GM12878 (cell line): ENCODE measurements around the gene MYLK3. TPM values are rescaled to one million over a fixed set of nuclear protein-coding genes. Genes with fewer than 3 reads are reported as not detected.

Experiments used
- ATAC-seq: fragments of 200-7000 bp; cut with Tn5 transposase; 3 replicates; pipeline ENCODE4 v1.9.1; 2020; ENCODE audit warnings: mild to moderate bottlenecking, moderate library complexity
- BruUV-seq: library from RNA; stranded (reverse); fragments of 400-500 nt; replicated peaks from 2 replicates; lab custom pipeline; 2021; lab: Mats Ljungman, UMichigan
- CTCF ChIA-PET: fragments of 300-600 bp; sonication (Branson Sonifier 250); formaldehyde crosslinking; extraction: SDS; loops from one replicate; lab custom pipeline; 2021; ENCODE audit warnings: inconsistent platforms; lab: Yijun Ruan, JAX
- POLR2A ChIA-PET: fragments of 350-600 bp; formaldehyde crosslinking; extraction: SDS; loops from one replicate; lab custom pipeline; 2021; ENCODE audit warnings: inconsistent platforms; lab: Charles Lee
- RAD21 ChIA-PET: fragments of 300-600 bp; sonication (Branson Sonifier 250); formaldehyde crosslinking; loops from one replicate; lab custom pipeline; 2023; ENCODE audit warnings: antibody characterized with exemption; ENCODE audit not compliant: unreplicated experiment; lab: Charles Lee
- SMC1A ChIA-PET: fragments of 300-600 bp; sonication (Branson Sonifier 250); formaldehyde crosslinking; loops from one replicate; lab custom pipeline; 2023; ENCODE audit not compliant: unreplicated experiment, uncharacterized antibody; lab: Charles Lee
- DNase-seq: peaks from one replicate; pipeline ENCODE4 v3.0.0-alpha.2; 2011; ENCODE audit warnings: low read depth, low spot score
- FAIRE-seq: peaks from 3 replicates; lab custom pipeline; 2011; peaks lifted over from hg19 to GRCh38; lab: Jason Lieb, UNC
- H2AFZ ChIP-seq: 2 replicates; pipeline ENCODE4 v1.6.0; 2011; ENCODE audit warnings: low read depth, low read length, control low read depth; ENCODE audit not compliant: control insufficient read depth
- H3K27ac ChIP-seq: 2 replicates; pipeline ENCODE4 v1.5.1; 2011; ENCODE audit warnings: control low read depth; ENCODE audit not compliant: control insufficient read depth, insufficient read depth
- H3K27me3 ChIP-seq, 2 experiments: replicated peaks in 1 of 2; 2 replicates each; pipeline versions ENCODE4 v1.6.0 to v1.6.1; 2011; ENCODE audit warnings: low read length in 1 of 2; ENCODE audit not compliant: control insufficient read depth in 2 of 2, insufficient read depth in 2 of 2
- H3K36me3 ChIP-seq, 2 experiments: 2 replicates each; pipeline ENCODE4 v1.5.1; 2011; ENCODE audit warnings: low read length in 1 of 2; ENCODE audit not compliant: control insufficient read depth in 2 of 2, insufficient read depth in 2 of 2
- H3K4me1 ChIP-seq: 2 replicates; pipeline ENCODE4 v1.6.1; 2011; ENCODE audit warnings: mild to moderate bottlenecking, low read length, moderate library complexity, mixed read lengths; ENCODE audit not compliant: control insufficient read depth, insufficient read depth
- H3K4me2 ChIP-seq: 2 replicates; pipeline ENCODE4 v1.6.0; 2011; ENCODE audit warnings: control low read depth; ENCODE audit not compliant: control insufficient read depth, insufficient read depth
- H3K4me3 ChIP-seq: fragments of 200-600 bp; sonication (generic); 2 replicates; pipeline ENCODE4 v1.5.1; 2016
- H3K79me2 ChIP-seq: 2 replicates; pipeline ENCODE4 v1.6.0; 2011; ENCODE audit warnings: low read length; ENCODE audit not compliant: control insufficient read depth, insufficient read depth
- H3K9ac ChIP-seq: 2 replicates; pipeline ENCODE4 v1.8.0; 2011; ENCODE audit warnings: low read length, control low read depth, mixed read lengths; ENCODE audit not compliant: control insufficient read depth, insufficient read depth
- H3K9me3 ChIP-seq: replicated peaks from 3 replicates; pipeline ENCODE4 v1.5.1; 2011; ENCODE audit warnings: mild to moderate bottlenecking, low read length; ENCODE audit not compliant: control insufficient read depth, insufficient read depth
- H4K20me1 ChIP-seq: 2 replicates; pipeline ENCODE4 v1.6.0; 2011; ENCODE audit not compliant: control insufficient read depth, insufficient read depth
- BHLHE40 ChIP-seq, 2 experiments: fragments of 450-650 bp in 1 of 2; IDR thresholded peaks; 2 replicates each; pipeline ENCODE4 v1.6.1; 2011 to 2017; ENCODE audit warnings: low read depth in 2 of 2, borderline replicate concordance in 1 of 2, improper control_type of control experiment in 1 of 2, low read length in 1 of 2, mild to moderate bottlenecking in 1 of 2
- CBFB ChIP-seq: IDR thresholded peaks from 2 replicates; pipeline ENCODE4 v1.6.1; 2016; ENCODE audit warnings: antibody characterized with exemption, low read depth
- EGR1 ChIP-seq, 2 experiments: IDR thresholded peaks; 1 replicate in 1 of 2; 2 replicates in 1 of 2; pipeline ENCODE4 v1.6.1; 2011 to 2012; ENCODE audit warnings: low read depth in 2 of 2, low read length in 2 of 2, borderline replicate concordance in 1 of 2, mild to moderate bottlenecking in 1 of 2, moderate library complexity in 1 of 2
- FOXK2 ChIP-seq: fragments of 450-650 bp; IDR thresholded peaks from 2 replicates; pipeline ENCODE4 v1.6.1; 2017; ENCODE audit warnings: mild to moderate bottlenecking, moderate library complexity
- FOXM1 ChIP-seq: IDR thresholded peaks from 2 replicates; pipeline ENCODE4 v1.6.1; 2012; ENCODE audit warnings: low read depth, mild to moderate bottlenecking, inconsistent platforms, low read length, moderate library complexity
- HDAC6 ChIP-seq: fragments of 200-600 bp; sonication (generic); IDR thresholded peaks from one replicate; pipeline ENCODE4 v1.8.0; 2017; ENCODE audit warnings: antibody characterized with exemption; ENCODE audit not compliant: unreplicated experiment
- NBN ChIP-seq: fragments of 450-650 bp; IDR thresholded peaks from 2 replicates; pipeline ENCODE4 v1.6.1; 2016
- SUZ12 ChIP-seq: fragments of 200-600 bp; sonication (generic); IDR thresholded peaks from one replicate; pipeline ENCODE4 v1.6.1; 2018; ENCODE audit warnings: antibody characterized with exemption, mild to moderate bottlenecking; ENCODE audit not compliant: unreplicated experiment
- ZNF207 ChIP-seq: fragments of 450-650 bp; IDR thresholded peaks from 2 replicates; pipeline ENCODE4 v1.6.1; 2014; ENCODE audit warnings: antibody characterized with exemption, mild to moderate bottlenecking, borderline replicate concordance
- ZNF384 ChIP-seq: IDR thresholded peaks from 2 replicates; pipeline ENCODE4 v1.6.1; 2012; ENCODE audit warnings: low read depth, mild to moderate bottlenecking, low read length, improper control_type of control experiment, borderline replicate concordance
- WGBS: methylation state at CpG from one replicate; pipeline ENCODE4 v1.1.6; 2016; ENCODE audit warnings: low lambda C conversion rate; ENCODE audit not compliant: insufficient replicate concordance, insufficient coverage; ENCODE audit errors: missing lambda C conversion rate; 5-methylcytosine and 5-hydroxymethylcytosine counted together
- in situ Hi-C: fragments of 300-500 bp; cut with MboI; formaldehyde crosslinking; loops from 9 replicates; pipeline ENCODE4 v1.14.3; 2018; ENCODE audit warnings: mixed read lengths
- intact Hi-C: fragments of 100-400 bp; cut with micrococcal nuclease; formaldehyde crosslinking; loops from one replicate; pipeline ENCODE4 v1.14.2; 2022; ENCODE audit not compliant: unreplicated experiment
- polyA plus RNA-seq, 11 experiments: library from polyadenylated mRNA; depleted of rRNA in 4 of 11; unstranded in 6 of 11; stranded (reverse) in 5 of 11; fragments of >200 nt; fragmentation: Nextera tagmentation in 4 of 11; fragmentation: Illumina TruSeq in 1 of 11; extraction: Ambion mirVana in 4 of 11; extraction: Trizol in 1 of 11; gene quantifications; 1 replicate in 1 of 11; 2 replicates in 10 of 11; pipeline versions ENCODE4 v1.2.1 to v1.2.3, GENCODE V29; 2011 to 2016; ENCODE audit warnings: inconsistent platforms in 2 of 11, missing spikeins in 2 of 11, low read depth in 1 of 11
- total RNA-seq, 4 experiments: library from RNA; depleted of rRNA in 3 of 4; stranded (reverse); fragments of >200 nt in 3 of 4; fragmentation: Illumina TruSeq in 1 of 4; extraction: Trizol in 1 of 4; gene quantifications; 2 replicates each; pipeline versions ENCODE4 v1.2.1 to v1.2.3, GENCODE V29; 2013 to 2021
- TF ChIP-seq, protein P1 (sequence below): fragments of 450-650 bp; IDR thresholded peaks from 2 replicates; pipeline ENCODE4 v1.6.1; 2018; ENCODE audit warnings: borderline replicate concordance, mild to moderate bottlenecking; ENCODE audit not compliant: partially characterized antibody

MYLK3 gene
- total and polyA plus RNA-seq, 10 of the 15 experiments (the other 5 are each of a cell fraction or from before 2014, with no cell fraction given): 0.02 to 0.46 (median 0.17) TPM

DNA sequence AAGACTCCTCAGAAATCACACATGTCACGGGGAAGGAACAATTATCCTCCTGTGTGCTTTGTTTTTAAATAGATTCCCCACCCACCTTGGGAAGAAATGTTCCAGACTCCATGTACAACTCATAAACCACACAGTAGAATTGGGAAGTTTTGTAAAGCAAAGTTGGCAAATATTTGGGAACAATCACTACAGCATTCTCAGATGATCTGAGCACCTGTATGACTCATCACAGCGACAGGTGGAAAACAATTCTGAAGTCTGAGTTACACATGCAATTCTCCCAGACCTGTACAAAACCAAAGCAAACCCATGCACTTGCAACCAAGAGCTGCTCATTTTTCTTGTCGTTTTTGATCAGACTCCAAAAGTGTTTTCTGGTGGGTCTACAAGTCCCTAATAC lies 14.4 kb upstream of the MYLK3 start:
- no peak for ATAC-seq
- in situ Hi-C loops: no loop called here
- FAIRE-seq: no peak

More for the DNA sequence above, 14.4 kb upstream of the MYLK3 start:
- Histone ChIP-seq H2AFZ (no peak overlapping the region), H3K9ac (no peak overlapping the region), H3K27me3 (no peaks in the 10 kb centered on the region), H3K4me3 (no peak overlapping the region), H3K79me2 (no peaks in the 10 kb centered on the region), H3K27ac (no peak overlapping the region), H3K4me1 (peaks cover 9% of the 10 kb centered on the region), H4K20me1 (no peaks in the 10 kb centered on the region), H3K4me2 (no peak overlapping the region), H3K9me3 (no peaks in the 10 kb centered on the region), H3K36me3 (no peaks in the 10 kb centered on the region)
- no TSS peak for BruUV-seq
- intact Hi-C loops: no loop called here
- ChIA-PET SMC1A (no interaction called here), RAD21 (no interaction called here), POLR2A (no interaction called here), CTCF (no interaction called here)
- no peak for DNase-seq
- WGBS: 46% methylated on average over 3 of the region's 3 CpGs
- TF ChIP-seq EGR1 (IDR thresholded peaks at IDR 0.05; ENCODE audit: borderline replicate concordance in 1 of 2, low read depth in 2 of 2, low read length in 2 of 2) (no peak), FOXK2 (no peak), BHLHE40 (IDR thresholded peaks at IDR 0.05; ENCODE audit: borderline replicate concordance in 1 of 2, low read depth in 2 of 2, low read length in 1 of 2) (no peak), SUZ12 (no peak), ZNF207 (no peak), FOXM1 (no peak), HDAC6 (no peak), CBFB (no peak), ZNF384 (no peak), NBN (no peak)
- TF ChIP-seq, protein P1, sequence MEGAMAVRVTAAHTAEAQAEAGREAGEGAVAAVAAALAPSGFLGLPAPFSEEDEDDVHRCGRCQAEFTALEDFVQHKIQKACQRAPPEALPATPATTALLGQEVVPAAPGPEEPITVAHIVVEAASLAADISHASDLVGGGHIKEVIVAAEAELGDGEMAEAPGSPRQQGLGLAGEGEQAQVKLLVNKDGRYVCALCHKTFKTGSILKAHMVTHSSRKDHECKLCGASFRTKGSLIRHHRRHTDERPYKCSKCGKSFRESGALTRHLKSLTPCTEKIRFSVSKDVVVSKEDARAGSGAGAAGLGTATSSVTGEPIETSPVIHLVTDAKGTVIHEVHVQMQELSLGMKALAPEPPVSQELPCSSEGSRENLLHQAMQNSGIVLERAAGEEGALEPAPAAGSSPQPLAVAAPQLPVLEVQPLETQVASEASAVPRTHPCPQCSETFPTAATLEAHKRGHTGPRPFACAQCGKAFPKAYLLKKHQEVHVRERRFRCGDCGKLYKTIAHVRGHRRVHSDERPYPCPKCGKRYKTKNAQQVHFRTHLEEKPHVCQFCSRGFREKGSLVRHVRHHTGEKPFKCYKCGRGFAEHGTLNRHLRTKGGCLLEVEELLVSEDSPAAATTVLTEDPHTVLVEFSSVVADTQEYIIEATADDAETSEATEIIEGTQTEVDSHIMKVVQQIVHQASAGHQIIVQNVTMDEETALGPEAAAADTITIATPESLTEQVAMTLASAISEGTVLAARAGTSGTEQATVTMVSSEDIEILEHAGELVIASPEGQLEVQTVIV: no peak
